HL-60 (cell line): ENCODE measurements around the gene DISP3.

Experiments
- DNase-seq, 2 experiments: peaks; one replicate each; pipeline ENCODE4 v3.0.0-alpha.2; 2010 to 2020; ENCODE audit warnings: low read depth in 1 of 2, low spot score in 1 of 2
- H3K27ac ChIP-seq: fragments of 250-450 bp; sonication (Bioruptor Pico); replicated peaks from 2 replicates; pipeline ENCODE4 v1.5.1; 2020; ENCODE audit warnings: mild to moderate bottlenecking, moderate library complexity
- H3K27me3 ChIP-seq: fragments of 250-450 bp; sonication (Bioruptor Pico); 2 replicates; pipeline ENCODE4 v1.5.1; 2021; ENCODE audit warnings: mild to moderate bottlenecking, moderate library complexity; ENCODE audit not compliant: insufficient read depth, poor library complexity, severe bottlenecking
- H3K4me3 ChIP-seq: replicated peaks from 2 replicates; pipeline ENCODE4 v1.5.1; 2011; ENCODE audit warnings: mild to moderate bottlenecking, control low read depth, low read length; ENCODE audit not compliant: insufficient read depth
- CTCF ChIP-seq: IDR thresholded peaks from one replicate; pipeline ENCODE4 v1.5.1; 2011; ENCODE audit warnings: low read length, control low read depth, inconsistent platforms; ENCODE audit not compliant: insufficient read depth
- GABPA ChIP-seq: IDR thresholded peaks from 2 replicates; pipeline ENCODE4 v1.6.1; 2012; ENCODE audit warnings: low read depth
- POLR2AphosphoS5 ChIP-seq: IDR thresholded peaks from 2 replicates; pipeline ENCODE4 v1.6.1; 2012; ENCODE audit warnings: low read depth
- REST ChIP-seq: IDR thresholded peaks from 2 replicates; pipeline ENCODE4 v1.6.1; 2012; ENCODE audit warnings: low read depth; ENCODE audit not compliant: insufficient replicate concordance
- SPI1 ChIP-seq: IDR thresholded peaks from 2 replicates; pipeline ENCODE4 v1.6.1; 2012; ENCODE audit warnings: low read depth, mild to moderate bottlenecking, borderline replicate concordance

Gene DISP3

GRCh38 chr1:11537380-11537764 lies 58.4 kb downstream of the DISP3 start:
- TF ChIP-seq GABPA: no peak
- TF ChIP-seq POLR2AphosphoS5: no peak
- TF ChIP-seq CTCF: no peak
- TF ChIP-seq REST: no peak
- no peak for TF ChIP-seq SPI1
- H3K27ac ChIP-seq: no peak overlapping the region
- H3K27me3 ChIP-seq: no peaks in the 10 kb centered on the region
- no peak overlapping the region for H3K4me3 ChIP-seq
- no peak for DNase-seq

- no peak for TF ChIP-seq CTCF
- TF ChIP-seq SPI1: no peak
- no peak for TF ChIP-seq GABPA
- no peak for TF ChIP-seq REST
- TF ChIP-seq POLR2AphosphoS5: no peak
- Histone ChIP-seq H3K27ac (no peak overlapping the region), H3K4me3 (no peak overlapping the region), H3K27me3 (no peaks in the 10 kb centered on the region)
- no peak for DNase-seq
Observed at GRCh38 chr1:11537854-11538591, 59.1 kb downstream of the DISP3 start.

- no peak for TF ChIP-seq POLR2AphosphoS5
- TF ChIP-seq REST: no peak
- TF ChIP-seq SPI1: no peak
- no peak for TF ChIP-seq GABPA
- no peak for TF ChIP-seq CTCF
- no peak for DNase-seq
- H3K27me3 ChIP-seq: no peaks in the 10 kb centered on the region
Observed at GRCh38 chr1:11538886-11539285, 59.9 kb downstream of the DISP3 start.

More at GRCh38 chr1:11538886-11539285, 59.9 kb downstream of the DISP3 start:
- Histone ChIP-seq H3K4me3 (no peak overlapping the region), H3K27ac (no peak overlapping the region)
